Common myeloid progenitor, CD34-positive (primary cell): ENCODE data around the gene PRSS36.
"Not testable (repeated sequence)": the region's sequence is repeated elsewhere in the genome, so short reads cannot be mapped to it uniquely, and the experiment has no call there.

Experiments
- CTCF ChIA-PET: fragments of 350-600 bp; sonication (Branson Sonifier 250); formaldehyde crosslinking; loops from one replicate; lab custom pipeline; 2021; ENCODE audit warnings: antibody characterized with exemption; lab: Charles Lee
- POLR2A ChIA-PET: fragments of 350-600 bp; sonication (Branson Sonifier 250); formaldehyde crosslinking; loops from one replicate; lab custom pipeline; 2021; ENCODE audit warnings: antibody characterized with exemption; lab: Charles Lee
- DNase-seq, 3 donors: peaks; one replicate each; pipeline versions ENCODE4 v3.0.0 to v3.0.0-alpha.2; 2013
- H3K27ac ChIP-seq, 2 experiments: 1 replicate in 1 of 2; 2 replicates in 1 of 2; pipeline ENCODE4 v1.7.0; 2013; ENCODE audit warnings: inconsistent platforms in 2 of 2, low read length in 2 of 2, mild to moderate bottlenecking in 2 of 2, low read depth in 1 of 2, moderate library complexity in 1 of 2; ENCODE audit not compliant: severe bottlenecking in 2 of 2, insufficient read depth in 1 of 2, poor library complexity in 1 of 2
- H3K27me3 ChIP-seq, 5 experiments: replicated peaks in 2 of 5; 1 replicate in 3 of 5; 2 replicates in 2 of 5; pipeline versions ENCODE4 v1.6.1 to v1.7.0; 2013; ENCODE audit warnings: low read length in 4 of 5, mild to moderate bottlenecking in 2 of 5, moderate library complexity in 2 of 5, inconsistent platforms in 1 of 5; ENCODE audit not compliant: insufficient read depth in 5 of 5, control insufficient read depth in 4 of 5
- H3K36me3 ChIP-seq, 4 experiments: 1 replicate in 2 of 4; 2 replicates in 2 of 4; pipeline versions ENCODE4 v1.6.1 to v1.7.0; 2013; ENCODE audit warnings: low read length in 3 of 4, control low read depth in 1 of 4, mild to moderate bottlenecking in 1 of 4; ENCODE audit not compliant: control insufficient read depth in 4 of 4, insufficient read depth in 4 of 4
- H3K4me1 ChIP-seq, 4 experiments: 1 replicate in 3 of 4; 2 replicates in 1 of 4; pipeline versions ENCODE4 v1.6.1 to v1.7.1; 2013; ENCODE audit warnings: low read length in 3 of 4, mild to moderate bottlenecking in 3 of 4, control low read depth in 1 of 4, inconsistent platforms in 1 of 4, moderate library complexity in 1 of 4; ENCODE audit not compliant: control insufficient read depth in 4 of 4, insufficient read depth in 4 of 4; ENCODE audit errors: control extremely low read depth in 1 of 4
- H3K4me3 ChIP-seq, 7 experiments: 1 replicate in 4 of 7; 2 replicates in 3 of 7; pipeline versions ENCODE4 v1.5.1 to v1.7.0; 2013; ENCODE audit warnings: mild to moderate bottlenecking in 7 of 7, low read length in 6 of 7, moderate library complexity in 6 of 7, inconsistent platforms in 2 of 7, low read depth in 2 of 7, control low read depth in 1 of 7; ENCODE audit not compliant: insufficient read depth in 4 of 7, control insufficient read depth in 1 of 7; ENCODE audit errors: extremely low read depth in 1 of 7
- H3K9me3 ChIP-seq, 5 experiments: 1 replicate in 4 of 5; 2 replicates in 1 of 5; pipeline versions ENCODE4 v1.6.1 to v1.7.1; 2013; ENCODE audit warnings: low read length in 4 of 5, mild to moderate bottlenecking in 2 of 5, inconsistent platforms in 1 of 5, low read depth in 1 of 5, moderate library complexity in 1 of 5; ENCODE audit not compliant: control insufficient read depth in 4 of 5, insufficient read depth in 2 of 5; ENCODE audit errors: control extremely low read depth in 1 of 5
- WGBS: methylation state at CpG from one replicate; pipeline ENCODE4 v1.1.5; 2013; ENCODE audit not compliant: insufficient coverage; 5-methylcytosine and 5-hydroxymethylcytosine counted together

The PRSS36 gene

DNA sequence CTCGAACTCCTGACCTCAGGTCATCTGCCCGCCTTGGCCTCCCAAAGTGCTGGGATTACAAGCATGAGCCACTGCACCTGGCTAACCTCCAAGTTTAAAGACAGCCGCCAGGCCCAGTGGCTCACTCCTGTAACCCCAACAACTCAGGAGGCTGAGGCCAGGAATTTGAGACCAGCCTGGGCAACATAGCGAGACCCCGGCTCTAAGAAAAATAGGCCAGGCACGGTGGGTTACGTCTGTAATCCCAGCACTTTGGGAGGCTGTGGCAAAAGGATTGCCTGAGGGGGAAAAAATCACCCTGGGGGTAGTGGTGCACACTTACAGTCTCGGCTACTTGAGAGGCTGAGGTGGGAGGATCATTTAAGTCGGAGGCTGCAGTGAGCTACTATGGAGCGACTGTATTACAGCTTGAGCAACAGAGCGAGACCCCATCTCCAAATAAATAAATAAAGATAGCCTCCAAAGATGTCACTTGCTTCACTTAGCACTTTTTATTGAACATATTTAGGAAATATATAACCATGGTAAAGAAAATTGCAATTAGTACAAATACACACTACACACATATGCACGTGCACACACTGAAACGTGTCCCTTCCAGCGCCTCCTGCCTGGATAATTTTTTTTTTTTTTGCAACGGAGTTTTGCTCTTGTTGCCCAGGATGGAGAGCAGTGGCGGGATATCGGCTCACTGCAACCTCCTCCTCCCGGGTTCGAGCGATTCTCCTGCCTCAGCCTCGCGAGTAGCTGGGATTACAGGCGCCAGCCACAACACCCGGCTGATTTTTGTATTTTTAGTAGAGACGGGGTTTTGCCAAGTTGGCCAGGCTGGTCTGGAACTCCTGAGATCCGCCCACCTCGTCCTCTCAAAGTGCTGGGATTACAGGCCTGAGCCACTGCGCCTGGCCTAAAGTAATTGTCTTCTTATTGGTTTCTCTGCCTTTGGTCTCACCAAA is 43.1 kb downstream of the PRSS36 start:
- Histone ChIP-seq H3K9me3 (no peaks in the 10 kb centered on the region), H3K36me3 (peaks cover 8 to 25% (median 21%) of the 10 kb centered on the region in 4 experiments), H3K27ac (no peak overlapping the region), H3K4me3 (no peak overlapping the region), H3K4me1 (peaks cover 2 to 21% (median 18%) of the 10 kb centered on the region in 4 experiments), H3K27me3 (no peaks in the 10 kb centered on the region)
- ChIA-PET POLR2A (no interaction called here), CTCF (interaction anchor here (1.1 to 1.4 kb wide), 2 partner anchors 16 to 36 kb away, joined by 3 to 4 read pairs; no protein-coding TSS in a partner anchor)
- WGBS, result 91% methylated on average over 19 of the region's 28 CpGs
- DNase-seq, result no peak

DNA sequence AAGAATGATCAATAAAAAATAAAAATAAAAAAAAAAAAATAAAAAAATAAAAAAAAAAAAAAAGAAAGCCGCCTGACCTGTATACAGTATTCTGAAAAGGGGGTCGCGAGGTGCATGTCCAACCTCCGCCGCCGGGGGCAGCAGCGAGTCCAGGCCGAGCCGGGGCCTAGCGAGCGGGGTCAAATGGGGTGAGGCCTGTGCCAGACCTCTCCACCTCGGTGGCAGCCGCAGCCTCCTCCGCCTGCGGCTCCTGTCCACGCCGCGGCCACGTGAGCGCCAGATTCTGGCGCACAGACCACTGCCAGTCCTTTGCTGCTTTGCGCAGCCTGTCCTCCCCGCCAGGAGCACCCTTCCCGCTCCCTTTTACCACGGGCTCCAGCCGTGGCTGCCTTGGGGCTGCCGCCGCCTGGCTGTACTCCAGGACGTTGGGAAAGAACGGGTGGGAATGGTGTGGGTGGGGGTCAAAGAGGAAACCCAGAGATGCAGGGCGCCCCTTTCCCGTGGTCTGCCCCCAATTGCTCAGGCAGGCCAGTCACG is 44.1 kb downstream of the PRSS36 start:
- 0% methylated on average over 21 of the region's 33 CpGs for WGBS
- POLR2A ChIA-PET, result no interaction called here
- H3K27me3 ChIP-seq, result no peaks in the 10 kb centered on the region
- H3K4me3 ChIP-seq, result peak overlapping the region in 3 of 7 experiments; percentile 16 to 32 (median 32)
- no peak overlapping the region for H3K27ac ChIP-seq
- peaks cover under 1 to 15% (median 11%) of the 10 kb centered on the region in 4 experiments for H3K36me3 ChIP-seq
- H3K9me3 ChIP-seq, result no peaks in the 10 kb centered on the region
- peak; percentile 88 to 92 (median 90) for DNase-seq
- CTCF ChIA-PET, result no interaction called here
- peaks cover 2 to 21% (median 18%) of the 10 kb centered on the region in 4 experiments for H3K4me1 ChIP-seq

DNA sequence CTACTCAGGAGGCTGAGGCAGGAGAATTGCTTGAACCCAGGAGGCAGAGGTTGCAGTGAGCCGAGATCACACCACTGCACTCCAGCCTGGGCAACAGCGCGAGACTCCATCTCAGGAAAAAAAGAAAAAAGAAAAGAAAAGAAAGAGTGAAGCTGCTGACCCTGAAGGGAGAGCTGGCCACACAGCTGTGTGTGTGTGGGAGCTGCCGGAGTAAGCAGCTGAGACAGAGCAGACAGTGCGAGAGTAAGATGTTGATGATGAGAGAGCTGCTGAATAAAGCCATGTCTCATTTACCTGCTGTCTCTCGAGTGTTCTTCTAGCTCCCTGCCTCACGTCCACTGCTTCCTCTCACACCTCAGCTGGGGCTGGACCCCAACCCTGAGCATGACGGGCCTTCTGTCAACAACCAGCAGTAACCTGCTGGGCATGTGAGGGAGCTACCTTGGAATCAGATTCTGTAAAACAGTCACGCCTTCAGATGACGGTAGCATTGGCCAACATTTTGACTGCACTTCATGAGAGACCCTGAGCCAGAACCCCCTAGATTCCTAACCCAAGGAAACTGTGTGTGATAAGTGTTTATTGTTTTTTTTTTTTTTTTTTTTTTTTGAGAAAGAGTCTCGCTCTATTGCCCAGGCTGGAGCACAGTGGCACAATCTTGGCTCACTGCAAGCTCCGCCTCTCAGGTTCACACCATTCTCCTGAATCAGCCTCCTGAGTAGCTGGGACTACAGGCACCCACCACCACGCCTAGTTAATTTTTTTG is 48.8 kb downstream of the PRSS36 start:
- H3K9me3 ChIP-seq, H3K36me3 ChIP-seq, DNase-seq, H3K4me3 ChIP-seq, H3K4me1 ChIP-seq, H3K27me3 ChIP-seq, H3K27ac ChIP-seq, POLR2A ChIA-PET: not testable (repeated sequence)
- WGBS, result 97% methylated on average over 10 of the region's 13 CpGs
- CTCF ChIA-PET, result interaction anchor here (0.9 to 3.9 kb wide), 10 partner anchors 9 to 142 kb away, joined by 3 to 16 read pairs (median 4); partner anchors contain the start of genes ZNF646 and ZNF668

DNA sequence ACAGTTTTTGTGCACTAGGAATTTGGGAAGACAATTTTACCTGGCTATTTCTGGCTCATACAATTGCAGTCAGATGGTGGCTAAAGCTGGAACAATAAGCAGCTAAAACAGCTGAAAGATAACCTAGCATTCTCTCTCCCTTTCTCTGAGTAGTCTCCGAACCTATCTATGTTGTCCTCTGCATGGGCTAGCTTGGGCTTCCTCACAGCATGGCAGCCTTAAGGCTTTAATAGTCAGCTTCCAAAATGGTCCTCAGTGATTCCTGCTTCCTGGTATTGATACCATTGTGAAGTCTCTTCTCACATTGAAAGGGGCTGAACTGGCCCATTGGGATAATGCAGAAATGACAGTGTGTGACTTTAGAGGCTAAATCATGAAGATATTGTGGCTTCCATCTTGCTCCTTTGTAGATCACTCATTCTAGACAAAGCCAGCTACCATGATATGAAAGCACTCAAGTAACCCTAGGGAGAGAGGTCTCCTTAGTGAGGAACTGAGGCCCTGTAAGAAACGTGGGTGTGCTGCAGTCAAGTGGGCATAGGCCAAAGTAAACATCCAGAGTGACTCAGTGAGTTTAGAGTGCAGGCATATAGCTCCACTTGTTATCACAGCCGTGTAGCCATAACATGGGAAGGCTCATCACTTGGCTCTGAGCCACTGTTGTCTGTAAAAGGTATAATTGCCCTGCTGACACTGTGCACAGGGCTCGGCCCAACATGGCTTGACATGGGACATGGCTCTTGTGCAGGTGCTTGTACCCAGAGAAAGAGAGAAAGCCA is 49.8 kb downstream of the PRSS36 start:
- Histone ChIP-seq H3K4me1 (peaks cover 3 to 8% (median 6%) of the 10 kb centered on the region in 4 experiments), H3K9me3 (peaks cover 0 to 5% (median 0%) of the 10 kb centered on the region in 5 experiments), H3K27me3 (no peaks in the 10 kb centered on the region), H3K27ac (no peak overlapping the region), H3K36me3 (no peaks in the 10 kb centered on the region), H3K4me3 (no peak overlapping the region)
- CTCF ChIA-PET, result interaction anchor here (0.7 to 3.9 kb wide), 10 partner anchors 12 to 114 kb away, joined by 3 to 16 read pairs (median 3); partner anchors contain the start of genes ZNF646 and ZNF668
- no peak for DNase-seq
- 84% methylated on average over 4 of the region's 4 CpGs for WGBS
- POLR2A ChIA-PET, result no interaction called here

GRCh38 chr16:31094424-31095120 is 55.3 kb downstream of the PRSS36 start, which contains the start of gene VKORC1:
Gene VKORC1 (minus strand): TSS chr16:31094797. CDS start chr16:31094729, 68 bp downstream.
- Histone ChIP-seq H3K4me3 (peak within 1 kb of the TSS; percentile 77 to 97 (median 84)), H3K36me3 (peaks cover 0 to 16% (median 13%) of the 10 kb centered on the region in 4 experiments), H3K27ac (peak within 1 kb of the TSS in 1 of 2 experiments; percentile 73), H3K4me1 (peaks cover 3 to 21% (median 19%) of the 10 kb centered on the region in 4 experiments), H3K27me3 (no peaks in the 10 kb centered on the region), H3K9me3 (no peaks in the 10 kb centered on the region)
- under 1% methylated on average over 56 of the region's 69 CpGs for WGBS
- DNase-seq, result peak; percentile 94 to 96 (median 96)
- POLR2A ChIA-PET, result interaction anchor here (0.7 to 1.4 kb wide), 2 partner anchors 20 to 23 kb away, joined by 4 to 5 read pairs; partner anchors contain the start of genes KAT8, ZNF646 and ZNF668
- CTCF ChIA-PET, result interaction anchor here (0.7 to 2.2 kb wide), 11 partner anchors 19 to 159 kb away, joined by 3 to 8 read pairs (median 3); partner anchors contain the start of genes HSD3B7, ZNF646 and ZNF668
